ENCODE measurements around the gene SLC2A4.
A peak's percentile ranks its signal among the peaks of the same experiment; 100 is the strongest.
"Not testable (repeated sequence)": the region's sequence is repeated elsewhere in the genome, so short reads cannot be mapped to it uniquely, and the experiment has no call there.

Gene SLC2A4

GRCh38 chr17:7281074-7281952 is at the start of gene SLC2A4:
SLC2A4 (plus strand) TSS chr17:7281718; CDS start chr17:7281935, 217 bp downstream.
- DNase-seq (ENCODE audit: low read depth, low spot score): peak; percentile 100

DNA sequence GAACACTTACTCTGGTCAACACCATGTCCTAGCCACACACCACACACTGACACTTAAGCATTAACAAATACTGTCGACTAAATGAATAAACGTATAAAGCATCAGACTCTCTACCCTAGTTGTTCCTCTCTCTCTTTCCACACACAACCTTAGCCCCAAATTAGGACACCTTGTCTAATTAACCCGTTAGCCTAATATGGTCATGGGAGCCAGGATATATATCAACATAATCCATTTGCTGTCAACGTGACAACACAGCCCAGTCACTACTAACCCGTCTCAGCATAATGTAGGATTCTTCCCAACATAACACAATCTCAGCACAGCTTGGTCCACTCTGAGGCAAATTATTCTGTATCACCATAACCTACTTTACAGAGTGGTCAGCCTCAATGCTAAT is 49.4 kb upstream of the SLC2A4 start:
- DNase-seq (ENCODE audit: low read depth, low spot score): no peak

DNA sequence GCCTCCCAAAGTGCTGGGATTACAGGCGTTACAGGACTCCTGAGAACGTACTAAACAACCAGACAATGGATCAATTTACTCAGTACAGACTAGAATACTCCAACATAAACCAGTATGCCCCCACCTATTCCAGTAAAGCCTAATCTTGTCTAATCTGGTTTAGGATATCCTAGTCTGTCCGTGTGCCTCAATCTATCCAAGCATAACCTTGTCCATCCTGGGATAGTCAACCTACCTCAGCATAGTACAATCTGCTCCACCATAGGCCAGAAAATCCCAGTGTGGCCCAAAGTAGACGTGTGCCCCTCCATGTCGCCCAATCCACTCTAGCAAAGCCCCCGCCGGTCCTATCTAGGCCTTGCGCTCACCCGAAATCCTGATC is 47.8 kb upstream of the SLC2A4 start:
- no peak for DNase-seq (ENCODE audit: low read depth, low spot score)

- DNase-seq (ENCODE audit: low read depth, low spot score): peak; percentile 98
Observed at GRCh38 chr17:7234083-7234951, 47.2 kb upstream of the SLC2A4 start, which contains the start of gene DVL2. DVL2 (minus strand) TSS chr17:7234517; CDS start chr17:7234262, 255 bp downstream.

- DNase-seq (ENCODE audit: low read depth, low spot score): no peak
Observed at GRCh38 chr17:7235693-7236665, 45.5 kb upstream of the SLC2A4 start.

DNA sequence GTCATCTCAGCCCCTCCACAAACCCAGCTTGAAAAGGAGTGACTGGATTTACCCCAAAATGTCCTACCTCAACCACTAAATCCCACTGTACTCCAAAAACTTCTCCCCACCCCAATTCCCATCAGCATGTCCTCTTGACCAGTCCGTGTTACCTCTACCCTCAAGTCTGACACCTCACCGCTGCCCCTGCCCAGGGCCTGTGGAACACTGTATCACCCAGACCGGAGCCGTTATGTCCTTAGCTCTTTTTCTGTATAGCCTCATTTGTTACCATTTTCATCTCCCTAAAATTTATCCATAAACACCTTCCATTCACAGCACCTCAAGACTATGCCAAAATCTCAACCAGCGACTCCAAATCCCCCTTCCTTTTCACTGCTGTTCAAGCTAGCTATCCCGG is 44.7 kb upstream of the SLC2A4 start:
- no peak for DNase-seq (ENCODE audit: low read depth, low spot score)

- no peak for DNase-seq (ENCODE audit: low read depth, low spot score)
Observed at GRCh38 chr17:7237266-7237760, 44.2 kb upstream of the SLC2A4 start.

- DNase-seq (ENCODE audit: low read depth, low spot score): peak; percentile 59
Observed at GRCh38 chr17:7237761-7238419, 43.6 kb upstream of the SLC2A4 start.

DNA sequence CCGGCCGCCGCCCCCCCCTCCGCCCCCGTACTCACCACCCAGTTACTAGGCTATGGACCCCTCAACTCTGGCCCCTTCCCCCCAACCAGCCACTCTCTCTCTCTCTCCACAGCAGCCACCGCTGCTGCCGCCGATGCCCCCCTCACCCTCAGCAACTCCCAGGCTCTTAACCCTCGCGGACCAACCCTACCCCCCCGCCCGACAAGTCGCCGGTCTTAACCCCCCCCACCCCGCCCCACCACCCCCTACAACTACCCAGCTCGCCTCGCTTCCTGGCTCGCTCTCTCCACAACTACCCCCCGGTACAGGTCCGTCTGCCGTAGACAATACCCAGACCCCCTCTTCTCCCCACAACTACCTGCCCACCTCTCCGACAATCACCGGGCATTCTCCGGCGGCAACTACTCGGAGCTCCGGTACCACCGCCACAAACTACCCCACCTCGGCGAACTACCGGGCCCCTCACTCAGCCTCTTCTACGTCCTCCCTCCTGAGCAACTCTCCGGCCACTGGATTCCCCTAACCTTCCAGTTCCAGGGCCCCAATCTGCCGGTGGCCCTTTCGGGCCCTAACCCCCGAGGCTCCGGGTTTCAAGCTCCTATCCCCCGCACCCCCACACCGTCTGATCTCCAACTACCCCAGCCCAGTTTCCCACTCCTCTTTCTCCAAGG is 43.0 kb upstream of the SLC2A4 start:
- peak; percentile 28 for DNase-seq (ENCODE audit: low read depth, low spot score)

GRCh38 chr17:7239091-7240027 is 42.2 kb upstream of the SLC2A4 start, which contains the start of gene PHF23:
PHF23 (minus strand) TSS chr17:7239457; CDS start chr17:7239279, 178 bp downstream.
- DNase-seq (ENCODE audit: low read depth, low spot score): peak; percentile 100

GRCh38 chr17:7240375-7240774 is 41.1 kb upstream of the SLC2A4 start:
- DNase-seq (ENCODE audit: low read depth, low spot score): no peak

GRCh38 chr17:7241090-7241733 is 40.3 kb upstream of the SLC2A4 start:
- DNase-seq (ENCODE audit: low read depth, low spot score): no peak

- peak; percentile 95 for DNase-seq (ENCODE audit: low read depth, low spot score)
Observed at GRCh38 chr17:7241783-7242716, 39.5 kb upstream of the SLC2A4 start, which contains the start of gene GABARAP. GABARAP (minus strand) TSS chr17:7242449; CDS start chr17:7242330, 119 bp downstream.

DNA sequence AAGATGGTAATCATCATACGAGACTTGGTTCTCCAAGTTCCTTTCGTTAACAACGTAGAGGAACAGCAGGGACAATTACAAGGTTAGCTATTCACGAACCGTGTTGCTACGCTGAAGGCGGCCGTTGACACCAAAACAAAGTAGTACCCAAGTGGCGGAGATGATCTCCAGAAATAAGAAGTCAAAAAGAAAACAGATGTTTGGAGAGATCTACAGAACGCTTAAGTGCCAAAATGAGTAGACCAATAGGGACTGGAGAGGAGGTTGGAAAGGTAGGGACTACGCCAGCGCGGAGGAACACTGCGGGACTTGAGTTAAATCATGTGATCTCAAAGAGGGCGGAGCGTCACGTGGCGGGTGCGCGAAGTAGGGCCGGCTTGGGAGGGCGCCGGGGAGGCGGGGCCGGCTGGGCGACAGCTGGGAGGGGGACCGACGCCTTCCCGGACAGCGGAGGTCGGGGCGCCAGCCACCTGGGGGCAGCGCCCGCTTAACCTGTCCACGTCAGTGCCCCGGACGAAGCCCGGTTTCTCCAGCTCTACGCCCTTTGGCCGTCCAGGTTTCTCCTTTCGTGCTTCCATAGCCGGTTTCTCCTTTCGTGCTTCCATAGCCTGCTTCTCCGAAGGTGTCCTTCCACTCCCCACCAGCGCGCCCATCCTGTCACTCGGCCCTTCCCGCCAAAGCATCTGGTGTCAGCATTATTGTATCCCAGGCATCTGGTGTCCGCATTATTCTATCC is 38.6 kb upstream of the SLC2A4 start:
- DNase-seq (ENCODE audit: low read depth, low spot score): peak; percentile 98

DNA sequence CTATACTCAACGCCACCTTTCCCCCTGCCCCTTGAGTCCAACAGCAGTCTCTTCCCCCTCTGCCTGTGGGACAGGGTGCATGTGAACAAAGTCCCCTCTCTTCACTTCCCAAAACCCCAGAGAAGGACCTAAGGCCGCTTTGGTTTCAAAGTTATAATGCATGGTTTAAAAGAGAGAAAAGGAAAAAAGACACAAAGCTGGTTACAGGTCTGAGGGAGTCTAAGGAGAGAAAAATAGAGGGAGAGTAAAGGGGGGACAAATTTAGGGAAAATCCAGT is 38.1 kb upstream of the SLC2A4 start:
- no peak for DNase-seq (ENCODE audit: low read depth, low spot score)

DNA sequence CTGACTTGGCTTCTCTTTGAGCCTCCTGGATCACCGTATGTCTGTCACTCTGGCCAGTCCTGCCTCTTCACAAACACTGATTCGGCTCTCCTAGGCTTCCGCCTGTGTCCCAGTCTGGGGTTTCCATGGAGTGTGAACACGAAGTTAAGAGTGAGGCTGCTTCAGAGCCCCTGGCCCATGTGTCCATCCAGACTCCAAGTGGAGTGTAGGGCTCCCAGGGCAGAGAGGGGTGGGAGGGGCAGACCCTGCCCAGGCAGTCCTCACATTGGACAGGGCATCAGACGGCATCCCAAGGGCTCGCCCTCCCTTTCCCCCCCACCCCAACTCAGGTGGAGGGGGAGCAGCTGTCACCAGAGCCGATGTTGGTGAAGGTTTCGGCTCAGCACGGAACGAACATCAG is 37.7 kb upstream of the SLC2A4 start:
- not testable (repeated sequence) for DNase-seq (ENCODE audit: low read depth, low spot score)

Measured in ELF-1 (cell line).